Stomach (tissue), 4 donors: ENCODE data around the gene GALNT2.

Experiments used
- POLR2AphosphoS5 ChIP-seq, 3 donors: sonication (generic); formaldehyde crosslinking; IDR thresholded peaks; one replicate each; pipeline ENCODE4 v1.6.1; 2016; ENCODE audit warnings: antibody characterized with exemption in 3 of 3
- TF ChIP-seq, protein P1 (sequence below), 7 experiments: fragments of 450-650 bp in 4 of 7; fragments of 200-600 bp in 3 of 7; sonication (generic) in 3 of 7; IDR thresholded peaks; one replicate each; pipeline ENCODE4 v1.5.1; 2016 to 2019; ENCODE audit warnings: antibody characterized with exemption in 7 of 7, control low read depth in 2 of 7, mild to moderate bottlenecking in 1 of 7

DNA sequence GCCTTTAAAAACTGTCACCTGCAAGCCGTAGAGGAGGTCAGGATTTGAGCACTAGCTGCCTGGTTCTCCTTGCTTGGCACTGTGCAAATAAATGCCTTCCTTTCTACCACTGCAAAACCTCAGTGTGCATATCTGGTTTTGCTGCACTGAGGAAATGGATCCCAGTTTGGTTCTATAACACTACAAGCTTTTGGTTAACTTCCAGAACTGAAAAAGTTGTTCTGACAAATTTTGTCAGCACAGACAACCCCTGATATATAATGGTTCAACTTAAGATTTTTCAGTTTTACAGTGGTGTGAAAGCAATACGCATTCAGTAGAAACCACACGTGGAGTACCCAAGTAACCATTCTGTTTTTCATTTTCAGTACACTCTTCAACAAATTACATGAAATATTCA is 29.8 kb upstream of the GALNT2 start:
- TF ChIP-seq, protein P1, sequence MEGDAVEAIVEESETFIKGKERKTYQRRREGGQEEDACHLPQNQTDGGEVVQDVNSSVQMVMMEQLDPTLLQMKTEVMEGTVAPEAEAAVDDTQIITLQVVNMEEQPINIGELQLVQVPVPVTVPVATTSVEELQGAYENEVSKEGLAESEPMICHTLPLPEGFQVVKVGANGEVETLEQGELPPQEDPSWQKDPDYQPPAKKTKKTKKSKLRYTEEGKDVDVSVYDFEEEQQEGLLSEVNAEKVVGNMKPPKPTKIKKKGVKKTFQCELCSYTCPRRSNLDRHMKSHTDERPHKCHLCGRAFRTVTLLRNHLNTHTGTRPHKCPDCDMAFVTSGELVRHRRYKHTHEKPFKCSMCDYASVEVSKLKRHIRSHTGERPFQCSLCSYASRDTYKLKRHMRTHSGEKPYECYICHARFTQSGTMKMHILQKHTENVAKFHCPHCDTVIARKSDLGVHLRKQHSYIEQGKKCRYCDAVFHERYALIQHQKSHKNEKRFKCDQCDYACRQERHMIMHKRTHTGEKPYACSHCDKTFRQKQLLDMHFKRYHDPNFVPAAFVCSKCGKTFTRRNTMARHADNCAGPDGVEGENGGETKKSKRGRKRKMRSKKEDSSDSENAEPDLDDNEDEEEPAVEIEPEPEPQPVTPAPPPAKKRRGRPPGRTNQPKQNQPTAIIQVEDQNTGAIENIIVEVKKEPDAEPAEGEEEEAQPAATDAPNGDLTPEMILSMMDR (IDR thresholded peaks at IDR 0.05) = no peak
- TF ChIP-seq POLR2AphosphoS5 (IDR thresholded peaks at IDR 0.05) = no peak
